H9 (cell line): ENCODE data around the gene CCDC68. TPM values are rescaled to one million over a fixed set of nuclear protein-coding genes. Genes with fewer than 3 reads are reported as not detected.

Source experiments
- DNase-seq: peaks from one replicate; pipeline ENCODE4 v3.0.0-alpha.2; 2017
- H2AFZ ChIP-seq: one replicate; pipeline ENCODE4 v1.6.1; 2013; ENCODE audit warnings: mild to moderate bottlenecking, low read length, control low read depth, moderate library complexity
- H2AK5ac ChIP-seq: 2 replicates; pipeline ENCODE4 v1.6.1; 2013; ENCODE audit warnings: low read length, control low read depth, mixed read lengths; ENCODE audit not compliant: insufficient read length
- H2BK120ac ChIP-seq: one replicate; pipeline ENCODE4 v1.6.1; 2013; ENCODE audit warnings: low read depth, mild to moderate bottlenecking, low read length, control low read depth, inconsistent platforms; ENCODE audit not compliant: poor library complexity, severe bottlenecking
- H2BK12ac ChIP-seq: 2 replicates; pipeline ENCODE4 v1.6.1; 2013; ENCODE audit warnings: low read length, control low read depth, mixed read lengths, low read depth; ENCODE audit not compliant: insufficient read length
- H2BK15ac ChIP-seq: 2 replicates; pipeline ENCODE4 v1.6.1; 2013; ENCODE audit warnings: low read depth, low read length, control low read depth
- H2BK20ac ChIP-seq: one replicate; pipeline ENCODE4 v1.6.1; 2013; ENCODE audit warnings: low read depth, mild to moderate bottlenecking, low read length, control low read depth, inconsistent platforms; ENCODE audit not compliant: poor library complexity, severe bottlenecking
- H2BK5ac ChIP-seq: 2 replicates; pipeline ENCODE4 v1.6.1; 2013; ENCODE audit warnings: low read length, control low read depth, mixed read lengths; ENCODE audit not compliant: insufficient read length
- H3K14ac ChIP-seq: 2 replicates; pipeline ENCODE4 v1.6.1; 2013; ENCODE audit warnings: low read length, control low read depth; ENCODE audit not compliant: insufficient read depth
- H3K18ac ChIP-seq: 2 replicates; pipeline ENCODE4 v1.6.1; 2013; ENCODE audit warnings: low read depth, mild to moderate bottlenecking, mixed read lengths, low read length, control low read depth; ENCODE audit not compliant: insufficient read length
- H3K23ac ChIP-seq: 2 replicates; pipeline ENCODE4 v1.6.1; 2013; ENCODE audit warnings: low read length, control low read depth, mixed read lengths, low read depth; ENCODE audit not compliant: insufficient read length
- H3K23me2 ChIP-seq: 2 replicates; pipeline ENCODE4 v1.6.1; 2013; ENCODE audit warnings: low read depth, mild to moderate bottlenecking, mixed read lengths, low read length, control low read depth; ENCODE audit not compliant: insufficient read length, poor library complexity, severe bottlenecking
- H3K27ac ChIP-seq: 2 replicates; pipeline ENCODE4 v1.5.1; 2013; ENCODE audit warnings: low read length, control low read depth, mixed read lengths, low read depth; ENCODE audit not compliant: insufficient read length
- H3K27me3 ChIP-seq: 2 replicates; pipeline ENCODE4 v1.6.1; 2013; ENCODE audit warnings: low read length, control low read depth, inconsistent platforms; ENCODE audit not compliant: insufficient read depth
- H3K4ac ChIP-seq: 2 replicates; pipeline ENCODE4 v1.6.1; 2013; ENCODE audit warnings: low read depth, mild to moderate bottlenecking, control low read depth, inconsistent platforms, low read length, moderate library complexity
- H3K4me1 ChIP-seq: 2 replicates; pipeline ENCODE4 v1.6.1; 2013; ENCODE audit warnings: low read length, control low read depth, inconsistent platforms; ENCODE audit not compliant: insufficient read depth
- H3K4me2 ChIP-seq: 2 replicates; pipeline ENCODE4 v1.6.1; 2013; ENCODE audit warnings: low read length, control low read depth, mixed read lengths; ENCODE audit not compliant: insufficient read length, insufficient read depth
- H3K56ac ChIP-seq: 2 replicates; pipeline ENCODE4 v1.6.1; 2013; ENCODE audit warnings: low read depth, mild to moderate bottlenecking, mixed read lengths, low read length, control low read depth; ENCODE audit not compliant: insufficient read length
- H3K79me1 ChIP-seq: 2 replicates; pipeline ENCODE4 v1.6.1; 2013; ENCODE audit warnings: low read depth, mild to moderate bottlenecking, moderate library complexity, low read length, control low read depth, inconsistent platforms; ENCODE audit not compliant: insufficient read depth, poor library complexity, severe bottlenecking
- H3K79me2 ChIP-seq: 2 replicates; pipeline ENCODE4 v1.6.1; 2013; ENCODE audit warnings: low read length, control low read depth, inconsistent platforms; ENCODE audit not compliant: insufficient read depth
- H3K9ac ChIP-seq: 2 replicates; pipeline ENCODE4 v1.6.1; 2013; ENCODE audit warnings: low read length, control low read depth, mixed read lengths; ENCODE audit not compliant: insufficient read length; ENCODE audit errors: extremely low read depth
- H3K9me3 ChIP-seq: one replicate; pipeline ENCODE4 v1.6.1; 2013; ENCODE audit warnings: low read depth, low read length, inconsistent platforms; ENCODE audit not compliant: control insufficient read depth
- H3T11ph ChIP-seq: one replicate; pipeline ENCODE4 v1.6.1; 2013; ENCODE audit warnings: mild to moderate bottlenecking, low read length, control low read depth, inconsistent platforms
- H4K20me1 ChIP-seq: one replicate; pipeline ENCODE4 v1.6.1; 2013; ENCODE audit not compliant: control insufficient read depth, insufficient read length, insufficient read depth
- H4K5ac ChIP-seq: 2 replicates; pipeline ENCODE4 v1.6.1; 2013; ENCODE audit warnings: low read depth, mild to moderate bottlenecking, mixed read lengths, low read length, control low read depth; ENCODE audit not compliant: insufficient read length
- H4K8ac ChIP-seq: replicated peaks from 2 replicates; pipeline ENCODE4 v1.6.1; 2013; ENCODE audit warnings: low read length, control low read depth, mixed read lengths, low read depth; ENCODE audit not compliant: insufficient read length
- H4K91ac ChIP-seq: 2 replicates; pipeline ENCODE4 v1.6.1; 2013; ENCODE audit warnings: low read depth, mild to moderate bottlenecking, moderate library complexity, mixed read lengths, low read length, control low read depth; ENCODE audit not compliant: insufficient read length
- H3K27ac Mint-ChIP-seq, 3 experiments: 2 replicates in 2 of 3; 3 replicates in 1 of 3; pipeline ENCODE4 v1.8.0; 2020 to 2021; ENCODE audit warnings: mixed read lengths in 3 of 3, mild to moderate bottlenecking in 1 of 3, moderate library complexity in 1 of 3
- H3K27me3 Mint-ChIP-seq: 2 replicates; pipeline ENCODE4 v1.8.0; 2021; ENCODE audit warnings: low read depth, mild to moderate bottlenecking, moderate library complexity, mixed read lengths
- H3K36me3 Mint-ChIP-seq, 3 experiments: 2 replicates in 2 of 3; 3 replicates in 1 of 3; pipeline ENCODE4 v1.8.0; 2020 to 2021; ENCODE audit warnings: low read depth in 3 of 3, mixed read lengths in 3 of 3; ENCODE audit not compliant: insufficient read depth in 1 of 3
- H3K4me1 Mint-ChIP-seq, 2 experiments: 2 replicates each; pipeline ENCODE4 v1.8.0; 2020; ENCODE audit warnings: mixed read lengths in 2 of 2
- H3K4me3 Mint-ChIP-seq, 2 experiments: 2 replicates in 1 of 2; 3 replicates in 1 of 2; pipeline ENCODE4 v1.8.0; 2020 to 2021; ENCODE audit warnings: mild to moderate bottlenecking in 2 of 2, mixed read lengths in 2 of 2, moderate library complexity in 1 of 2
- H3K9me3 Mint-ChIP-seq, 2 experiments: 2 replicates in 1 of 2; 3 replicates in 1 of 2; pipeline ENCODE4 v1.8.0; 2020; ENCODE audit warnings: mild to moderate bottlenecking in 2 of 2, mixed read lengths in 2 of 2, moderate library complexity in 1 of 2
- WGBS: extraction: QIAGEN DNeasy Blood & Tissue Kit; methylation state at CpG from one replicate; pipeline ENCODE4 v1.1.7; 2013; ENCODE audit warnings: missing lambda C conversion rate, low lambda C conversion rate, mixed read lengths; ENCODE audit not compliant: insufficient read length; ENCODE audit errors: extremely low coverage; 5-methylcytosine and 5-hydroxymethylcytosine counted together
- total RNA-seq: library from RNA; stranded (reverse); gene quantifications from 2 replicates; pipeline ENCODE4 v1.2.1, GENCODE V29; 2021
- TF ChIP-seq, protein P1 (sequence below): fragments of 200-600 bp; sonication (generic); conservative IDR thresholded peaks from 3 replicates; pipeline ENCODE4 v1.8.0; 2021; ENCODE audit warnings: antibody characterized with exemption, mild to moderate bottlenecking

Gene CCDC68
- total RNA-seq, 1 experiment from 2014 or later = not detected

DNA sequence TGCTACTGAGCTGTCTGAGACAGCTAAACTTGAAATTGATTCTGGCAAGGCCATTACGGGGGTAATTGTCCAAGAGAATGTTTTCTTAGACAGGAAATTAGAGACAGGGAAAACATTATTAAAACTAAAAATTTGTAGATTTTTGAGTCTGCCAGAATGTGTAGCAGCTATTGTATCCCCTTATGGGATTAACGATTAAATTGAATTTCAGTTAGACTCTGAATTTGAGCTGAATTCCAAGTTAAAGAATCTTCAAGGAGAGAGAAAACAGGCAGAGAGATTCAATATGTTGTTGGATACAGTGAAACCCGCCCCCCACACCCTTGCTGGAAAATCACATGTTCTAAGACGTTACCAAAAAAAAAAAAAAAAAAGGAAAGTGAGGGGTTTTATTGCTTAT, 32.7 kb upstream of the CCDC68 start:
- Histone ChIP-seq H3K56ac (no peak overlapping the region), H3K23me2 (no peaks in the 10 kb centered on the region), H3K18ac (no peak overlapping the region), H2BK20ac (no peak overlapping the region), H2AFZ (no peak overlapping the region), H2BK15ac (no peak overlapping the region), H2BK5ac (no peak overlapping the region), H4K91ac (no peak overlapping the region), H3K9ac (no peak overlapping the region), H3K27me3 (no peaks in the 10 kb centered on the region), H3K14ac (no peak overlapping the region), H3K4ac (no peak overlapping the region), H3K4me1 (no peaks in the 10 kb centered on the region), H4K5ac (no peak overlapping the region), H3K79me2 (no peaks in the 10 kb centered on the region), H3K27ac (no peak overlapping the region), H4K8ac (no peak overlapping the region), H4K20me1 (no peaks in the 10 kb centered on the region), H3T11ph (no peak overlapping the region), H2BK12ac (no peak overlapping the region), H3K79me1 (no peaks in the 10 kb centered on the region), H3K9me3 (no peaks in the 10 kb centered on the region), H2BK120ac (no peak overlapping the region), H2AK5ac (no peak overlapping the region), H3K23ac (no peak overlapping the region), H3K4me2 (no peak overlapping the region)
- WGBS = no CpG with 5 or more reads among the region's 4 CpGs
- no peak overlapping the region for H3K4me3 Mint-ChIP-seq
- H3K9me3 Mint-ChIP-seq = peaks cover 0 to 4% of the 10 kb centered on the region in 2 experiments; a peak in 1 of 5 replicates
- TF ChIP-seq, protein P1, sequence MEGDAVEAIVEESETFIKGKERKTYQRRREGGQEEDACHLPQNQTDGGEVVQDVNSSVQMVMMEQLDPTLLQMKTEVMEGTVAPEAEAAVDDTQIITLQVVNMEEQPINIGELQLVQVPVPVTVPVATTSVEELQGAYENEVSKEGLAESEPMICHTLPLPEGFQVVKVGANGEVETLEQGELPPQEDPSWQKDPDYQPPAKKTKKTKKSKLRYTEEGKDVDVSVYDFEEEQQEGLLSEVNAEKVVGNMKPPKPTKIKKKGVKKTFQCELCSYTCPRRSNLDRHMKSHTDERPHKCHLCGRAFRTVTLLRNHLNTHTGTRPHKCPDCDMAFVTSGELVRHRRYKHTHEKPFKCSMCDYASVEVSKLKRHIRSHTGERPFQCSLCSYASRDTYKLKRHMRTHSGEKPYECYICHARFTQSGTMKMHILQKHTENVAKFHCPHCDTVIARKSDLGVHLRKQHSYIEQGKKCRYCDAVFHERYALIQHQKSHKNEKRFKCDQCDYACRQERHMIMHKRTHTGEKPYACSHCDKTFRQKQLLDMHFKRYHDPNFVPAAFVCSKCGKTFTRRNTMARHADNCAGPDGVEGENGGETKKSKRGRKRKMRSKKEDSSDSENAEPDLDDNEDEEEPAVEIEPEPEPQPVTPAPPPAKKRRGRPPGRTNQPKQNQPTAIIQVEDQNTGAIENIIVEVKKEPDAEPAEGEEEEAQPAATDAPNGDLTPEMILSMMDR = no peak
- H3K4me1 Mint-ChIP-seq = no peaks in the 10 kb centered on the region
- no peak overlapping the region for H3K27ac Mint-ChIP-seq
- no peaks in the 10 kb centered on the region for H3K27me3 Mint-ChIP-seq
- H3K36me3 Mint-ChIP-seq = no peaks in the 10 kb centered on the region
- DNase-seq = no peak
